ENCODE measurements around the gene CASR.

- TF ChIP-seq POLR2A (IDR thresholded peaks at IDR 0.05) (no peak), CTCF (IDR thresholded peaks at IDR 0.05) (no peak), POLR2AphosphoS5 (IDR thresholded peaks at IDR 0.05) (no peak)
Measured at GRCh38 chr3:122253581-122253980, 70.1 kb downstream of the CASR start.

All from breast epithelium (tissue), 3 donors.